Adrenal gland (tissue), 5 donors: ENCODE measurements around the gene MMP24.

Experiments
- CTCF ChIP-seq, 6 experiments: fragments of 450-650 bp in 4 of 6; fragments of 200-600 bp in 2 of 6; sonication (generic) in 1 of 6; IDR thresholded peaks; 1 replicate in 5 of 6; 2 replicates in 1 of 6; pipeline versions ENCODE4 v1.5.1 to v1.8.0; 2016 to 2021; ENCODE audit warnings: antibody characterized with exemption in 6 of 6, mild to moderate bottlenecking in 2 of 6, moderate library complexity in 1 of 6
- POLR2A ChIP-seq, 2 donors: fragments of 450-650 bp; IDR thresholded peaks; one replicate each; pipeline ENCODE4 v1.6.1; 2017; ENCODE audit warnings: antibody characterized with exemption in 2 of 2, mild to moderate bottlenecking in 2 of 2, moderate library complexity in 1 of 2
- donor health status: DM: no; HTN: no; CAD: no.

- TF ChIP-seq POLR2A (IDR thresholded peaks at IDR 0.05) (no peak), CTCF (IDR thresholded peaks at IDR 0.05) (no peak)
Measured at GRCh38 chr20:35280523-35280922, 54.0 kb downstream of the MMP24 start.
